ENCODE data around the gene LGALS7.
"Not testable (repeated sequence)": the region's sequence is repeated elsewhere in the genome, so short reads cannot be mapped to it uniquely, and the experiment has no call there.

The LGALS7 gene

GRCh38 chr19:38799104-38799503 lies 25.8 kb upstream of the LGALS7 start:
- no peak for DNase-seq (ENCODE audit: low read depth)

GRCh38 chr19:38797781-38798180 lies 24.5 kb upstream of the LGALS7 start:
- DNase-seq (ENCODE audit: low read depth), result not testable (repeated sequence)

GRCh38 chr19:38796154-38796553 lies 22.8 kb upstream of the LGALS7 start:
- no peak for DNase-seq (ENCODE audit: low read depth)

GRCh38 chr19:38795549-38795948 lies 22.2 kb upstream of the LGALS7 start:
- no peak for DNase-seq (ENCODE audit: low read depth)

- no peak for DNase-seq (ENCODE audit: low read depth)
These were observed 20.4 kb upstream of the LGALS7 start for GRCh38 chr19:38793671-38794070.

- DNase-seq (ENCODE audit: low read depth), result no peak
These were observed 19.9 kb upstream of the LGALS7 start for GRCh38 chr19:38793177-38793576.

- no peak for DNase-seq (ENCODE audit: low read depth)
These were observed 19.2 kb upstream of the LGALS7 start for GRCh38 chr19:38792250-38793111.

GRCh38 chr19:38791451-38792064 lies 18.2 kb upstream of the LGALS7 start:
- not testable (repeated sequence) for DNase-seq (ENCODE audit: low read depth)

- DNase-seq (ENCODE audit: low read depth), result not testable (repeated sequence)
These were observed 17.4 kb upstream of the LGALS7 start for GRCh38 chr19:38790507-38791403.

- DNase-seq (ENCODE audit: low read depth), result no peak
These were observed 15.3 kb upstream of the LGALS7 start, which contains the start of gene LGALS7B for GRCh38 chr19:38788478-38789243. Gene LGALS7B (plus strand): TSS chr19:38789200. CDS start chr19:38789227, 27 bp downstream.

- DNase-seq (ENCODE audit: low read depth), result no peak
These were observed 13.4 kb upstream of the LGALS7 start for GRCh38 chr19:38786572-38787265.

- DNase-seq (ENCODE audit: low read depth), result not testable (repeated sequence)
These were observed 12.7 kb upstream of the LGALS7 start for GRCh38 chr19:38786061-38786460.

- no peak for DNase-seq (ENCODE audit: low read depth)
These were observed 11.9 kb upstream of the LGALS7 start for GRCh38 chr19:38785187-38785699.

GRCh38 chr19:38784224-38784623 lies 10.9 kb upstream of the LGALS7 start:
- DNase-seq (ENCODE audit: low read depth), result no peak

GRCh38 chr19:38782212-38782611 lies 8.9 kb upstream of the LGALS7 start:
- not testable (repeated sequence) for DNase-seq (ENCODE audit: low read depth)

- DNase-seq (ENCODE audit: low read depth), result no peak
These were observed 7.7 kb upstream of the LGALS7 start for GRCh38 chr19:38781058-38781457.

GRCh38 chr19:38780443-38780842 lies 7.1 kb upstream of the LGALS7 start:
- DNase-seq (ENCODE audit: low read depth), result no peak

GRCh38 chr19:38778733-38779132 lies 5.4 kb upstream of the LGALS7 start:
- no peak for DNase-seq (ENCODE audit: low read depth)

GRCh38 chr19:38774181-38774950 lies 1.0 kb upstream of the LGALS7 start:
- DNase-seq (ENCODE audit: low read depth), result no peak

GRCh38 chr19:38771569-38771968 lies 1.7 kb downstream of the LGALS7 start:
- DNase-seq (ENCODE audit: low read depth), result not testable (repeated sequence)

Data from T follicular helper cell (primary cell).